NCI-H2171 (cell line): ENCODE results near the gene LIMK1.
"Not testable (repeated sequence)": the region's sequence is repeated elsewhere in the genome, so short reads cannot be mapped to it uniquely, and the experiment has no call there.

Source experiments
- DNase-seq: peaks from one replicate; lab custom pipeline; 2025; lab: John Stamatoyannopoulos, UW

LIMK1 gene

GRCh38 chr7:74083117-74083876, at the start of gene LIMK1:
LIMK1 (plus strand) TSS chr7:74083804; CDS start chr7:74083991, 187 bp downstream.
- DNase-seq: peak; percentile 81

GRCh38 chr7:74037609-74038008, 46.0 kb upstream of the LIMK1 start:
- DNase-seq: no peak

DNA sequence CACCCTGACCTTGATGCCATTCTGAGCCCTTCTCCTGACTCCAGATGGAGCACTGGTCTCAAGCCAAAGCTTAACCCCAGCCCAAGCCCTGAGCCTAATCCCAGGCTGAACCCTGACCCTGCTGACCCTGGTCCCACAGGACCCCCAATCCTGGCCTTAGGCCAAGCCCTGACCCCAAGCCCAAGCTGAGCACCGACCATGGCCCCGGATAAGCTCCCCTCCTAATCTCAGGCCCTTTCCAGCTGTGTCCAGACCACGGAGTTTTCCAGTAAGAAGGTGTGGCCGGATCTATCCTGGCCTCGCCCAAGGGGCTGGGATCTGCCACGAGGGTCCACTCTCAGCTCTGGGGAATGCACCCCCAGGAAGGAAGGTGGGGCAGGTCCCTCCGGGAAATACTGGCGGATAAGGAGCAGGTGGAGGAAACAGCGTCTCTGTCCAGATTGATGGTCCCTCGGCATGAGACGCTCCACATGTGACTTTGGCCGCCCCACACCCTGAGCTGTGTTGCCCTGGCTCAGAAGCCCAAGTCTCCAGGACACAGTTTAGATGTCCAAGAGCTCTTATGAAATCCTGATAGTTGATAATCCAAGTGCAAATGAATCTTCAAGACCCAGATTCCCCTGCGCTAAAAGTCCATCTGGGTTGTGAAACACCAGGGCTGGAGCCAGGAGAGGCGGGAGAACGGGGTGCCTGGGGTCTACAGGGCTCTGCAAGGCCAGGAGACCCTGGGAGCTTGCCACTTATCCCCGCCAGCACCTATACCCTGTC, 45.2 kb upstream of the LIMK1 start:
- DNase-seq: no peak

DNA sequence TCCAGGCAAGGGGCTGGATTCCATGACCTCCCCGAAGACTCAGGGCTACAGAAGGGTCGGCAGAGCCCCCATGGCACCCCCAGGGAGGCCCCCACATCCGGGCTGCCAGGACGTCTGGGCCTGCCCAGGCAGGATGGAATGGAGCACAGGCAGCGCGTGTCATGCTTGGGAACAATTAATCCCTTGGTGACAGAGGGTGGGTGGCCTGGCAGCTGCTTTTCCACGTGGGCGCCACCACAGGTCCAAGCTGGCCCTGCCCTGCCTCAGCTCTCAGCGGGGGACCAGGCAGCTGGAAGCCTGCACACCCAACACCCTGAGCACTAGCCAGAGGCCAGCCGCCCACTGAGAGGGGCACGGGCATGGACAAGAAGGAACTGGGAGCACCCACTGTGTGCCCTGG, 44.3 kb upstream of the LIMK1 start:
- DNase-seq: peak; percentile 37

DNA sequence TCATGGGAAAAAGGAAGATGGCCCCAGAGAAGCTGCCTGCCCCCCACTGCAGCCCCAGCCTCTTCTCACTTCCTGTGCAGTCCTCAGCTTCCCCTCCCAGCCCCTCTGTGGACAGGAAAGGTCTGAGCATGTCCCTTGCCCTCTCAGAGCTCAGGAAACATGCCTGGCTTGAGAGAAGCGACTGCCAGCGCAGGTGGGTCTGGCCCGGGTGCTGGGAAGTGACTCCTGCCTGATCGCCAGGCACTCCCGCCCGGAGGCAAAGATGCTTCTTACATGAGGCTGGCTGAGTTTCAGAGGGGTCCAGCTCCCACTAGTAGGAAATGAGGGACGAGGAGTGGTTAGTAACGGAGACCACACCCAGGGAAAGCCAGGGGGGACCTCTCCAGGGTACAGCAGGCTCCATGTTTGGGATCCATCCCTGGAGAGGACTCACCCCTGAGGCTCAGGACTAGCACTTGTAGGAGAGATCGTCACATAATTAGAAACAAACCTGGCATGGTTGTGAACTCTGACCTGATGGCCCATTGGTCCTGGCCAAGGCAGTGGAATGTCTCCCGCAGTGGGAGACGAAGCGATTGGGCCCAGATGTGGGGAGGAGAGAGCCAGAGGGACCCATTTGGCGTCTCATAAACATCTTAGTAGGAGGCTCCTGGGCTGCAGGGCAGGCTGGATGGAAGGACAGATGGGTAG, 43.4 kb upstream of the LIMK1 start:
- DNase-seq: no peak

GRCh38 chr7:74040791-74041520, 42.6 kb upstream of the LIMK1 start:
- DNase-seq: no peak

- DNase-seq: no peak
Measured at GRCh38 chr7:74042746-74043522, 40.7 kb upstream of the LIMK1 start.

GRCh38 chr7:74043523-74043951, 40.1 kb upstream of the LIMK1 start:
- DNase-seq: peak; percentile 59

GRCh38 chr7:74044366-74045350, 38.9 kb upstream of the LIMK1 start:
- no peak for DNase-seq

- DNase-seq: not testable (repeated sequence)
Measured at GRCh38 chr7:74046581-74046980, 37.0 kb upstream of the LIMK1 start.

- DNase-seq: no peak
Measured at GRCh38 chr7:74047804-74048380, 35.7 kb upstream of the LIMK1 start.

DNA sequence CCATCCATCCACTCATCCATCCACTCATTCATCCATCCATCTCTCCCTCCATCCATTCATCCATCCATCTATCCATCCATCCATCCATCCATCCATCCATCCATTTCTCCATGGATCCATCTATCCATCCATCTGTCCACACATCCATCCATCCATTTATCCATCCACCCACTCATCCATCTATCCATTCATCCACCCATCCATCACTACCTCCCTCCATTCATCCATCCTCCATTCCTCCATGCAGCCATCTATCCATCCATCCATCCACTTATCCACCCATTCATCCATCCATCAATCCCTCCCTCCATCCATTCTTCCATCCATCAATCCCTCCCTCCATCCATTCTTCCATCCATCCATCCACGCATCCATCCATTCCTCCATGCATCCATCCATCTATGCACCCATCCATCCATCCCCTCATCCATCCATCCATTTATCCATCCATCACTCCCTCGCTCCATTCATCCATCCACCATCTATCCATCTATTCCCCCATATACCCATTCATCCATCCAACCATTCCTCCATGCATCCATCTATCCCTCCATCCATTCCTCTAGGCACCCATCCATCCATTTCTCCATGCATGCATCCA, 34.5 kb upstream of the LIMK1 start:
- no peak for DNase-seq

DNA sequence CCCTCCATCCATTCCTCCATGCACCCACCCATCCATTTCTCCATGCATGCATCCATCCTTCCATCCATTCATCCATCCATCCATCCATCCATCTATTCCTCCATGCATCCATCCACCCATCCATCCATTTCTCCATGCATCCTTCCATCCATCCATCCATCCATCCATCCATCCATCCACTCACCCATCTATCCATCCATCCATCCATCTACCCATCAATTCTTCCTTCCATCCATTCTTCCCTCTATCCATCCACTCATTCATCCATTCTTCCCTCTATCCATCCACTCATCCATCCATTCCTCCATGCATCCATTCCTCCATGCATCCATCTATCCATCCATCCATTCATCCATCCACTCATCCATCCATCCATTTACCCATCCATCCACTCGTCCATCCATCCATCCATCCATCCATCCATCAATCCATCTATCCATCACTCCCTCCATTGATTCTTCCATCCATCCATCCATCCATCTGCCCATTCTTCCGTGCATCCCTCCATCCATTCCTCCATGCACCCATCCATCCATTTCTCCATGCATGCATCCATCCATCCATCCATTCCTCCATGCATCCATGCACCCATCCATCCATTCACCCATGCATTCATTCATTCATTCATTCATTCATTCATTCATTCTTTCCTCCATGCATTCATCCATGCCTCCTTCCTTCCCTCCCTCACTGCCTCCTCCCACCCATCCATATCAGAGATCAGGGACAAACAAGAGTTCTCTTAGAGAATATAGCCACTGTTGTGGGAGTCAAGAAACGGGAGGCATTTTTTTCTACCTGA, 33.4 kb upstream of the LIMK1 start:
- no peak for DNase-seq

GRCh38 chr7:74051193-74051592, 32.4 kb upstream of the LIMK1 start:
- DNase-seq: no peak

DNA sequence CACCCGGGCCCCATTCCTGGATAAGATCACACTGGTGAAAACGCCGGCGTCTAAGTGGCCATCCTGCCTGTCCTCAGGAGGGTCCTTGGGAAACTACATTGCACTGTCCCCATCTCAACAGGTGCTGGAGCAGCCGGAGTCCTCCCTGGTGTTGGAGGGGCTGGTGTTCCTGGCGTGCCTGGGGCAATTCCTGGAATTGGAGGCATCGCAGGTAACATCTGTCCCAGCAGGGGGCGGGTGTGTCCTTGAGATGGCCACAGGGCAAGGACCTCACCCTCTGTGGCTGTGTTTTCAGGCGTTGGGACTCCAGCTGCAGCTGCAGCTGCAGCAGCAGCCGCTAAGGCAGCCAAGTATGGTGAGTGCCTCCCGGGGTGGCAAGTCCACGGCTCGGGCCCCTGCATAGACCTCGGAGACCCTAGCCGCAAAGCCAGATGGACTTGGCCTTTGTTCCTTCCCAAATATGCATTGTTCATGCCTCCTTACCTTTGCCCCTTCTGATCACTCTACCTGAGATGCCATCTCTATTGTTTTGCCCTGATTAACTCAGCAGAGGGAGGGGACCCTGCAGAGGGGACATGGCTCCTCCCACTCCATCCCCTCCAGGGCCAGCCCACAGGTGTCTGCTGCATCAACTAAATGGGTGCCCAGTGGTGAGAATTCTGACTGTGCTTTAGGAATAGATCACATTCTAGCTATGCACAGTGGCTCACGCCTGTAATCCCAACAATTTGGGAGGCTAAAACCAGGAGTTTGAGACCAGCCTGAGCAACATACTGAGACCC, 31.8 kb upstream of the LIMK1 start:
- no peak for DNase-seq

DNA sequence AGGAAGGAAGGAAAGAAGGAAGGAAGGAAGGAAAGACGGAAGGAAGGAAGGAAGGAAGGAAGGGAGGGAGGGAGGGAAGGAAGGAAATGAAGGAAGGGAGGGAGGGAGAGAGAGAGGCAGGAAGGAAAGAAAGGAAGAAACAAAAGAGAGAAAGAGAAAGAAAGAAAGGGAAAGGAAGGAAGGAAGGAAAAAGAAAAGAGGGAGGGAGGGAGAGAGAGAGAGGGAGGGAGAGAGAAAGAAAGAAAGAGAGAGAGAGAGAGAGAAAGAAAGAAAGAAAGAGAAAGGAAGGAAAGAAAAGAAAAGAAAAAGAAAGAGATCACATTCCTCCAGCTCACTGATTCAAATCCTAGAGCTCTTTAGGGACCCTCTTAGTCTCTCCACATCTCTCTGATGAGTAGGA, 31.0 kb upstream of the LIMK1 start:
- DNase-seq: no peak

GRCh38 chr7:74053589-74054186, 29.9 kb upstream of the LIMK1 start:
- no peak for DNase-seq
